ENCODE measurements around the gene TRAFD1. TPM values are rescaled to one million over a fixed set of nuclear protein-coding genes. Genes with fewer than 3 reads are reported as not detected.
"Not testable (repeated sequence)": the region's sequence is repeated elsewhere in the genome, so short reads cannot be mapped to it uniquely, and the experiment has no call there.

Gene TRAFD1
- total and polyA plus RNA-seq, 2 donors = 31.5 to 36.9 TPM

GRCh38 chr12:112107306-112108201 is 17.8 kb upstream of the TRAFD1 start:
- Histone ChIP-seq H3K4me1 (ENCODE audit: insufficient read depth) (no peaks in the 10 kb centered on the region), H3K36me3 (ENCODE audit: insufficient read depth) (no peaks in the 10 kb centered on the region), H3K27ac (ENCODE audit: low read depth) (no peak overlapping the region), H3K4me3 (ENCODE audit: low read depth, low read length) (peak overlapping the region; percentile 92)
- no peak for DNase-seq (ENCODE audit: extremely low spot score)
- 23% methylated on average over 13 of the region's 13 CpGs for WGBS

GRCh38 chr12:112108202-112109079 is 16.9 kb upstream of the TRAFD1 start, which contains the start of gene NAA25:
Gene NAA25, minus strand, starts transcription at chr12:112108783. Its CDS starts 10 bp downstream, at chr12:112108773.
- no peaks in the 10 kb centered on the region for H3K4me1 ChIP-seq (ENCODE audit: insufficient read depth)
- under 1% methylated on average over 74 of the region's 74 CpGs for WGBS

GRCh38 chr12:112110787-112111662 is 14.3 kb upstream of the TRAFD1 start:
- H3K4me1 ChIP-seq (ENCODE audit: insufficient read depth); H3K4me3 ChIP-seq (ENCODE audit: low read depth, low read length); H3K27ac ChIP-seq (ENCODE audit: low read depth); DNase-seq (ENCODE audit: extremely low spot score); H3K36me3 ChIP-seq (ENCODE audit: insufficient read depth): not testable (repeated sequence)
- 89% methylated on average over 20 of the region's 20 CpGs for WGBS

More at GRCh38 chr12:112108202-112109079, 16.9 kb upstream of the TRAFD1 start, which contains the start of gene NAA25:
- DNase-seq (ENCODE audit: extremely low spot score) = peak; percentile 71
- Histone ChIP-seq H3K36me3 (ENCODE audit: insufficient read depth) (no peaks in the 10 kb centered on the region), H3K4me3 (ENCODE audit: low read depth, low read length) (peak within 1 kb of the TSS; percentile 92), H3K27ac (ENCODE audit: low read depth) (peak within 1 kb of the TSS; percentile 90)

GRCh38 chr12:112111931-112112330 is 13.4 kb upstream of the TRAFD1 start:
- 65% methylated on average over 5 of the region's 5 CpGs for WGBS
- DNase-seq (ENCODE audit: extremely low spot score) = no peak
- H3K27ac ChIP-seq (ENCODE audit: low read depth) = no peak overlapping the region
- no peak overlapping the region for H3K4me3 ChIP-seq (ENCODE audit: low read depth, low read length)
- H3K36me3 ChIP-seq (ENCODE audit: insufficient read depth) = no peaks in the 10 kb centered on the region
- no peaks in the 10 kb centered on the region for H3K4me1 ChIP-seq (ENCODE audit: insufficient read depth)

DNA sequence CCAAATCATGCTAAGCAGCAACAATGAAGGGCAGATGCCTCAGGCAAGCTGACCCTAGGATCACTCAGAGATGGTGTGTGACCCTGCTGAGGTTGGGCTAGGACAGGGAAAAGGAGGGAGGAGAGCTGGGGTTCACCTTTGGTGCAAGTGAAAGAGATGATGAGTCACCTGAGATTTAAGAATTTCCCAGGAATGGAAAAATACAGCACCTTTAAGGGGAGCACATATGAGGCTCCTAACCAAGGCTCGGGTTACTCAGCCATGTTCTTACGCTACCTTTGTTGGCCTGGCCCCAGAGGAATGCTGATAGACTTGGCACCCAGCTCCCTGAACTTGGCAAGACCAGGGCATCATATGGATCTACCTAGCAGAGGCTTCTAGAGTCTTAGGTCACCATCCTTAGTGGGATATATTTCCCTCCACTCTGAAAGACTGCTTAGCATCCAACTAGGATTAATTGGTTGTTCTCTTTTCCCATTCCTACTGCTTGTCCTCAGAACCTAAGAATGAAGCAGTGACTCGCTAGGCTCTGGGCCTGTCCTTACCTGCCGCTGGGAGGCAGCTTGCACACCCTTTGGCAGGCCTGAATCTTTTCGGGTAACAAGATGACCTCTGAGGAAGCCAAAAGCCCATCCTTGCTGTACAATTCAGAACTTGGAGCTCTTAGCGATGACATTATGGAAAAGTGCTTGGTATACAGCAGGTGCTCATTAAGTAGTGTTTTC is 12.8 kb upstream of the TRAFD1 start:
- Histone ChIP-seq H3K4me3 (ENCODE audit: low read depth, low read length) (no peak overlapping the region), H3K4me1 (ENCODE audit: insufficient read depth) (no peaks in the 10 kb centered on the region), H3K36me3 (ENCODE audit: insufficient read depth) (no peaks in the 10 kb centered on the region), H3K27ac (ENCODE audit: low read depth) (no peak overlapping the region)
- WGBS = 91% methylated on average over 6 of the region's 6 CpGs
- no peak for DNase-seq (ENCODE audit: extremely low spot score)

DNA sequence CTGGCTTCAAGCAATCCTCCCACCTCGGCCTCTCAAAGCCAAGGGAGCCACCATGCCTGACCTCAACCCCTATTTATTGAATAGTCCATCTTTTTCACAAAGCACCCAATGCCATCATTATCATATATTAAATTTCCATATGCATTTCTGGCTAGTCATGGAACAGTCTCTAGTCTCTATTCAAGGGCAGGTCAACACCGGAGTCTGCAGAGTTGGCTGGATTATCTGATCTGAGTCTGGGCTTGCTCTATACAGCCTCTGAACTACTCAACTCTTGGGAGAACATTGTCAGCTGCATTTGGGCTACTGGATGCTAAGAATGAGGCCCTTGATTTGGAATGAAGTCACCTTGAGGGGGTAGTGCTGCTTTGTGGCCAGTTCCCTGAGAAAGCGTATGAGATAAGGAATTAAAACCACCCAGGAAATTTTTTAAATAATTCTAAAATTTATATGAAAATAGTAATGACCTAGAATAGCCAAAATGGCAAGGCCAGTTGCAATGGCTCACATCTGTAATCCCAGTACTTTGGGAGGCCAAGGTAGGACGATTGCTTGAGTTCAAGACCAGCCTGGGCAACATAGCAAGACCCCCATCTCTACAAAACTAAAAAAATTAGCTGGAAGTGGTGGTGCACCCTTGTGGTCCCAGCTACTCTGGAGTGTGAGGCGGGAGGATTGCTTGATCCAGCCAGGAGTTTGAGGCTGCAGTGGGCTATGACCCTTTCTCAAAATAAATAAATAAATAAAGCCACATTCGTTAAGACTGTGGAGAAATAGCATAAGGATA is 9.9 kb upstream of the TRAFD1 start:
- 89% methylated on average over 6 of the region's 6 CpGs for WGBS
- no peak for DNase-seq (ENCODE audit: extremely low spot score)
- no peak overlapping the region for H3K4me3 ChIP-seq (ENCODE audit: low read depth, low read length)
- H3K36me3 ChIP-seq (ENCODE audit: insufficient read depth) = no peaks in the 10 kb centered on the region
- H3K4me1 ChIP-seq (ENCODE audit: insufficient read depth) = no peaks in the 10 kb centered on the region
- H3K27ac ChIP-seq (ENCODE audit: low read depth) = no peak overlapping the region

DNA sequence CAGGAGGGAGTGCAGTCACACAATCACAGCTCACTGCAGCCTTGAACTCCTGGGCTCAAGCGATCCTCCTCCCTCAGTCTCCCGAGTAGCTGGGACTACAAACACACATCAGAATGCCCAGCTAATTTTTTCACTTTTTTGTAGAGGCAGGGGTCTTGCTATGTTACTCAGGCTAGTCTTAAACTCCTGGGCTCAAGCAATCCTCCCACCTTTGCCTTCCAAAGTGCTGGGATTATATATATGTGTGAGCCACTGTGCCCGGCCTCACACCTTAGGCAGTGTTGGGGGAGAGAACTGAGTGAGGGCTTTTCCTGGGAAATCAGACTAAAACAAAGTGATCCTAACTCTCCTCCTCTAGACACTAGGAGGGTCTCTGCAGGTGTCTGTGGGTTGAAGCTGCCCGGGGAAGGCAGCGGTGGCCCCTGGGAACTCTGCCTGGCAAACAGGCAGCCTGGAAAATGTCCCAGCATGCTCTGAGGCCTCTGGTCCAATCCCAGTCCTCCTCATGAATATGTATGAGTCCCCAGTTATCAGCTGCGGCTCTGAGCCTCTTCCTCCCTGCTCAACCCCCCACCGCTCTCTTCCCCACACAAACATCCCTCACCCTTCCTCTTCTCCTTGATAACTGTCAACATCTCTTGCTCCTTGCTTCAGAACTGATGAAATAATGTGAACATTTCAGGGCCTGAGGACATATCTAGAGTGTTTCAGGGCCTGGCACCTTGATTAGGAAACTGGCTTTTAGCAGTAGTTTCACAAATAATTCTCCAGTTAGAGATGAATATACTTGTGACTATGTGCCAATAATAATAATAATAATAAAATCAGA is 8.9 kb upstream of the TRAFD1 start:
- Histone ChIP-seq H3K36me3 (ENCODE audit: insufficient read depth) (no peaks in the 10 kb centered on the region), H3K4me1 (ENCODE audit: insufficient read depth) (no peaks in the 10 kb centered on the region), H3K27ac (ENCODE audit: low read depth) (no peak overlapping the region), H3K4me3 (ENCODE audit: low read depth, low read length) (no peak overlapping the region)
- DNase-seq (ENCODE audit: extremely low spot score) = no peak
- WGBS = 47% methylated on average over 7 of the region's 7 CpGs

DNA sequence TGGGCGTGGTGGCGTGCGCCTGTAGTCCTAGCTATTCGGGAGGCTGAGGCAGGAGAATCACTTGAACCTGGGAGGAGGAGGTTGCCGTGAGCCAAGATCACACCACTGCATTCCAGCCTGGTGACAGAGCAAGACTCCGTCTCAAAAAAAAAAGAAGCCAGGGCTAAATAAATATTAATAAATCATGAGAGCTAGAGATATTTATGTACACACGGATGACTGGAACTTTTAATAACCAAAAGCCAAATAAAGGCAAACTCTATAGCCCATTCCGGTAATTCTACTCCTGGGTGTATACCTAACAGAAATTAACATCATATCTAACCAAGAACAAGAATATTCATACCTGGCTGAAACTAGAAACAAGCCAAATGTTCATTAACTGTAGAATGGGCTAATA is 7.7 kb upstream of the TRAFD1 start:
- H3K27ac ChIP-seq (ENCODE audit: low read depth) = no peak overlapping the region
- WGBS = 73% methylated on average over 8 of the region's 8 CpGs
- DNase-seq (ENCODE audit: extremely low spot score) = no peak
- H3K4me1 ChIP-seq (ENCODE audit: insufficient read depth) = no peaks in the 10 kb centered on the region
- no peak overlapping the region for H3K4me3 ChIP-seq (ENCODE audit: low read depth, low read length)
- H3K36me3 ChIP-seq (ENCODE audit: insufficient read depth) = no peaks in the 10 kb centered on the region

DNA sequence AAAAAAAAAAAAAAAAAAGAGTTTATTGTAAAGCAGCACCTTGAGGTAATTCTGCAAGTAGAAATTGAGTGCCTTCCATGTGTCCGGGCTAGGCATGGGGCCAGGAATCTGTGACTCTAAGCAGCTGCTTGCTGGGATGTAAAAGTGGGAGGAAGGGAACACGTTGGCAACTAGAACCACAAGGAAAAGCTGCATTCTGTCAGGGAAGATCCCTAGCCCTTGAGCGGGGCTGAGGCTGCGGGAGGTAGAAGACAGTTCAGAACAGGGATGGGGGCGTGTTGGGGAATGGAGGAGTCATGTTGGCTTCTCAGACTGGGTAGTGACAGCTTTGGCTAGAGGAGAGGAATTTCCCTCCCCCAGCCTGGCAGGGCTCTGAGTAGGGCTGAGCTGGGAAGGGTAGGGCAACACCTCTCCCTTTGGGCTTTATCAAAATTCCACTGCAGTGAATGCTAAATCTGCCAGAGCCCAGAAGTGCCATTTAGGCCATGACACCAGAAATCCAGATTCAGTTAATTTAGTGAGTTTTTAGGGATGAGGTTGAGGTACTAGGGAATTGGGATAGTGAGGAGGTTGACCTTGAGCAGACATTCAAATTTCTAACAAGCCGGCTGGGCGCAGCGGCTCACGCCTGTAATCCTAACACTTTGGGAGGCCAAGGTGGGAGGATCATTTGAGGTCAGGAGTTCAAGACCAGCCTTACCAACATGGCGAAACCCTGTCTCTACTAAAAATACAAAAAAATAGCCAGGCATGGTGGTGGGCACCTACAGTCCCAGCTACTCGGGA is 3.4 kb upstream of the TRAFD1 start:
- Histone ChIP-seq H3K27ac (ENCODE audit: low read depth) (no peak overlapping the region), H3K4me1 (ENCODE audit: insufficient read depth) (peaks cover under 1% of the 10 kb centered on the region), H3K36me3 (ENCODE audit: insufficient read depth) (no peaks in the 10 kb centered on the region), H3K4me3 (ENCODE audit: low read depth, low read length) (no peak overlapping the region)
- WGBS = 51% methylated on average over 11 of the region's 11 CpGs
- peak; percentile 58 for DNase-seq (ENCODE audit: extremely low spot score)

DNA sequence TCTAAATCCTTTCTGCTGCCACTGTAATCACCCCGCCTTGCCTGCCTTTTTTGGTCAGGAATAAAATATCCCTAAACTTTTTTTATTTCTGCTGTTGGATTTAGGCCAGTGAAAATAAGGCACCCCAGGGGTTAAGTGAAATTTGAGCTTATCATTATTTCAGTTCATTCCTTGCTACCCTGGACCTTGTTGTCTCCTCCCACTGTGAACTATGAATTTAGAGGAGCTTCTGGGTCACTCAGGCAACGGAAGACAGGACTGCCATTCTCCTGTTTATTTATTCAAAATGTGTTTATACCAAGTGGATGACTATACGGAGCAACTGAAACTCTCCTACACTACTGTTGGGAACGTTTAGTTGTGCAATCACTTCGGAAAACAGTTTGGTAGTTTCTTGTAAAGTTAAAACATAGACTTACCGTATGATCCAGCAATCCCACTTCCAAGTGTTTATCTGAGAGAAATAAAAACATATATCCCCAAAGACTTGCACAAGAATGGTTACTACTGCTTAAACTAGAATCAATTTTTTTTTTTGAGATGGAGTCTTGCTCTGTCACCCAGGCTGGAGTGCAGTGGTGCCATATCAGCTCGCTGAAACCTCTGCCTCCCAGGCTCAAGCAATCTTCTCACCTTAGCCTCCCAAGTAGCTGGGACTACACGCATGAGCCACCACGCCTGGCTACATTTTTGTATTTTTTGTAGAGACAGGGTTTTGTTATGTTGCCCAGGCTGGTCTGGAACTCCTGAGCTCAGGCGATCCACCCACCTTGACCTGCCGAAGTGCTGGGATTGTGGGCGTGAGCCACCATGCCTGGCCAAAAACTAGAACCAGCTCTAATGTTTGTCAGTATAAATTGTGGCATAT is 2.3 kb upstream of the TRAFD1 start:
- no peak overlapping the region for H3K4me3 ChIP-seq (ENCODE audit: low read depth, low read length)
- H3K27ac ChIP-seq (ENCODE audit: low read depth) = peak overlapping the region; percentile 41
- peaks cover 1% of the 10 kb centered on the region for H3K4me1 ChIP-seq (ENCODE audit: insufficient read depth)
- DNase-seq (ENCODE audit: extremely low spot score) = no peak
- 59% methylated on average over 12 of the region's 12 CpGs for WGBS
- H3K36me3 ChIP-seq (ENCODE audit: insufficient read depth) = no peaks in the 10 kb centered on the region
